PC-3 (cell line): ENCODE results near the gene ZCCHC2.

Source experiments
- CTCF ChIP-seq: fragments of 300-600 bp; sonication (generic); conservative IDR thresholded peaks from 2 replicates; pipeline ENCODE4 v1.5.1; 2017; ENCODE audit warnings: antibody characterized with exemption, low read depth, mild to moderate bottlenecking, low read length
- EZH2phosphoT487 ChIP-seq: fragments of 300-600 bp; sonication (generic); IDR thresholded peaks from 2 replicates; pipeline ENCODE4 v1.6.1; 2018; ENCODE audit warnings: mild to moderate bottlenecking, antibody characterized with exemption, low read length, borderline replicate concordance

- TF ChIP-seq EZH2phosphoT487 (no peak), CTCF (no peak)
These were observed 16.2 kb upstream of the ZCCHC2 start for GRCh38 chr18:62506495-62507143.
